MCF 10A (cell line): ENCODE measurements around the gene SLIT3. TPM values are rescaled to one million over a fixed set of nuclear protein-coding genes. Genes with fewer than 3 reads are reported as not detected.

Experiments used
- BruUV-seq: library from RNA; stranded (reverse); fragments of 400-500 nt; replicated peaks from 2 replicates; lab custom pipeline; 2021; lab: Mats Ljungman, UMichigan
- CTCF ChIA-PET: fragments of 300-600 bp; sonication (Branson Sonifier 250); formaldehyde crosslinking; extraction: SDS; loops from one replicate; lab custom pipeline; 2021; ENCODE audit warnings: antibody characterized with exemption, inconsistent platforms; lab: Yijun Ruan, JAX
- POLR2A ChIA-PET: fragments of 300-600, 350-650 bp; sonication (Branson Sonifier 250); formaldehyde crosslinking; extraction: SDS; loops from one replicate; lab custom pipeline; 2020; ENCODE audit warnings: antibody characterized with exemption, inconsistent platforms; lab: Yijun Ruan, JAX
- DNase-seq: peaks from one replicate; pipeline ENCODE4 v3.0.0-alpha.2; 2018; ENCODE audit not compliant: unreplicated experiment
- H3K27ac Mint-ChIP-seq: one replicate; pipeline ENCODE4 v1.8.0; 2022; ENCODE audit warnings: mild to moderate bottlenecking, low read depth, mixed read lengths; ENCODE audit not compliant: unreplicated experiment
- H3K27me3 Mint-ChIP-seq: one replicate; pipeline ENCODE4 v1.8.0; 2022; ENCODE audit warnings: mixed read lengths; ENCODE audit not compliant: insufficient read depth, unreplicated experiment
- H3K36me3 Mint-ChIP-seq: one replicate; pipeline ENCODE4 v1.8.0; 2022; ENCODE audit warnings: mild to moderate bottlenecking, moderate library complexity, mixed read lengths; ENCODE audit not compliant: insufficient read depth, unreplicated experiment
- H3K4me1 Mint-ChIP-seq: one replicate; pipeline ENCODE4 v1.8.0; 2022; ENCODE audit warnings: mixed read lengths; ENCODE audit not compliant: insufficient read depth, unreplicated experiment
- H3K4me3 Mint-ChIP-seq: one replicate; pipeline ENCODE4 v1.8.0; 2022; ENCODE audit warnings: mild to moderate bottlenecking, moderate library complexity, mixed read lengths; ENCODE audit not compliant: unreplicated experiment
- H3K9me3 Mint-ChIP-seq: one replicate; pipeline ENCODE4 v1.8.0; 2022; ENCODE audit warnings: mixed read lengths; ENCODE audit not compliant: unreplicated experiment
- intact Hi-C: fragments of 100-400 bp; cut with micrococcal nuclease; formaldehyde crosslinking; loops from 2 replicates; pipeline ENCODE4 v1.14.1; 2022
- total RNA-seq: library from RNA; stranded (reverse); gene quantifications from 2 replicates; pipeline ENCODE4 v1.2.3, GENCODE V29; 2022
- TF ChIP-seq, protein P1 (sequence below): fragments of 200-600 bp; IDR thresholded peaks from one replicate; pipeline ENCODE4 v1.8.0; 2022; ENCODE audit warnings: antibody characterized with exemption, mild to moderate bottlenecking; ENCODE audit not compliant: unreplicated experiment

The SLIT3 gene
- total RNA-seq, 1 experiment from 2014 or later, result 0.89 TPM

- Mint-ChIP-seq H3K9me3 (no peaks in the 10 kb centered on the region), H3K4me3 (no peak overlapping the region), H3K27me3 (no peaks in the 10 kb centered on the region), H3K36me3 (no peaks in the 10 kb centered on the region), H3K27ac (no peak overlapping the region), H3K4me1 (no peaks in the 10 kb centered on the region)
- ChIA-PET CTCF (interaction anchor here (0.7 to 1.3 kb wide), 2 partner anchors 16 to 111 kb away, joined by 3 to 5 read pairs; no protein-coding TSS in a partner anchor), POLR2A (no interaction called here)
- no peak for DNase-seq
- TF ChIP-seq, protein P1, sequence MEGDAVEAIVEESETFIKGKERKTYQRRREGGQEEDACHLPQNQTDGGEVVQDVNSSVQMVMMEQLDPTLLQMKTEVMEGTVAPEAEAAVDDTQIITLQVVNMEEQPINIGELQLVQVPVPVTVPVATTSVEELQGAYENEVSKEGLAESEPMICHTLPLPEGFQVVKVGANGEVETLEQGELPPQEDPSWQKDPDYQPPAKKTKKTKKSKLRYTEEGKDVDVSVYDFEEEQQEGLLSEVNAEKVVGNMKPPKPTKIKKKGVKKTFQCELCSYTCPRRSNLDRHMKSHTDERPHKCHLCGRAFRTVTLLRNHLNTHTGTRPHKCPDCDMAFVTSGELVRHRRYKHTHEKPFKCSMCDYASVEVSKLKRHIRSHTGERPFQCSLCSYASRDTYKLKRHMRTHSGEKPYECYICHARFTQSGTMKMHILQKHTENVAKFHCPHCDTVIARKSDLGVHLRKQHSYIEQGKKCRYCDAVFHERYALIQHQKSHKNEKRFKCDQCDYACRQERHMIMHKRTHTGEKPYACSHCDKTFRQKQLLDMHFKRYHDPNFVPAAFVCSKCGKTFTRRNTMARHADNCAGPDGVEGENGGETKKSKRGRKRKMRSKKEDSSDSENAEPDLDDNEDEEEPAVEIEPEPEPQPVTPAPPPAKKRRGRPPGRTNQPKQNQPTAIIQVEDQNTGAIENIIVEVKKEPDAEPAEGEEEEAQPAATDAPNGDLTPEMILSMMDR, result no peak
- BruUV-seq, result no TSS peak
- intact Hi-C loops, result no loop called here
Measured at GRCh38 chr5:168819004-168819621, 481.8 kb downstream of the SLIT3 start.

- H3K36me3 Mint-ChIP-seq, result no peaks in the 10 kb centered on the region
- BruUV-seq, result no TSS peak
- H3K4me3 Mint-ChIP-seq, result no peak overlapping the region
- H3K9me3 Mint-ChIP-seq, result no peaks in the 10 kb centered on the region
- H3K4me1 Mint-ChIP-seq, result no peaks in the 10 kb centered on the region
- no peak for DNase-seq
- ChIA-PET POLR2A (no interaction called here), CTCF (interaction anchor here (0.7 kb wide), 1 partner anchor 16 kb away, joined by 3 read pairs; no protein-coding TSS in a partner anchor)
- intact Hi-C loops, result no loop called here
- no peak overlapping the region for H3K27ac Mint-ChIP-seq
- H3K27me3 Mint-ChIP-seq, result no peaks in the 10 kb centered on the region
- TF ChIP-seq, protein P1, result no peak
Measured at GRCh38 chr5:168818558-168818957, 482.4 kb downstream of the SLIT3 start.

GRCh38 chr5:168817591-168817990 lies 483.3 kb downstream of the SLIT3 start:
- intact Hi-C loops, result no loop called here
- TF ChIP-seq, protein P1, result no peak
- CTCF ChIA-PET, result interaction anchor here (0.6 kb wide), 1 partner anchor 419 kb away, joined by 3 read pairs; no protein-coding TSS in a partner anchor
- H3K27me3 Mint-ChIP-seq, result no peaks in the 10 kb centered on the region
- no TSS peak for BruUV-seq
- no peaks in the 10 kb centered on the region for H3K4me1 Mint-ChIP-seq
- H3K9me3 Mint-ChIP-seq, result no peaks in the 10 kb centered on the region
- POLR2A ChIA-PET, result no interaction called here
- DNase-seq, result no peak
- H3K4me3 Mint-ChIP-seq, result no peak overlapping the region
- no peak overlapping the region for H3K27ac Mint-ChIP-seq
- no peaks in the 10 kb centered on the region for H3K36me3 Mint-ChIP-seq

DNA sequence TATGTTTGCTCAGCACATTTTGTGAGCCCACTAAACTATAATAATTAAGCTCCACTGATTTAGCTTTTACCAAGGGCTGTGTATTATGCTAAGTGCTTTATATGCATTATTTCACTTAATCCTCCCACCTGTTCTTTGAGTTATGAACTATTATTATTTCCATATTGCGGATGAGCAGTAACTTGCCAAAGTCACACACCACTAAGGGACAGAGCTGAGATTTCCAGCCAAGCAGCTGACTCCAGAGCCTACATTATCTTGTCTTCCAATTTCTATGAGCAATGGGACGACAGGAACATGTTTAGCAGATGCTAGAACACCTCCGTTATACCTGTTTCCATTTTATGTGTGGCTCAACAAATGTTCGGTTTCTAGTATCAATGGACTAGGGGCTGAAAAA lies 484.3 kb downstream of the SLIT3 start:
- Mint-ChIP-seq H3K9me3 (no peaks in the 10 kb centered on the region), H3K36me3 (no peaks in the 10 kb centered on the region), H3K4me3 (no peak overlapping the region), H3K27ac (no peak overlapping the region), H3K4me1 (no peaks in the 10 kb centered on the region), H3K27me3 (no peaks in the 10 kb centered on the region)
- DNase-seq, result no peak
- POLR2A ChIA-PET, result no interaction called here
- TF ChIP-seq, protein P1, result no peak
- intact Hi-C loops, result no loop called here
- CTCF ChIA-PET, result no interaction called here
- no TSS peak for BruUV-seq
